ENCODE data around the gene HS3ST5.

DNA sequence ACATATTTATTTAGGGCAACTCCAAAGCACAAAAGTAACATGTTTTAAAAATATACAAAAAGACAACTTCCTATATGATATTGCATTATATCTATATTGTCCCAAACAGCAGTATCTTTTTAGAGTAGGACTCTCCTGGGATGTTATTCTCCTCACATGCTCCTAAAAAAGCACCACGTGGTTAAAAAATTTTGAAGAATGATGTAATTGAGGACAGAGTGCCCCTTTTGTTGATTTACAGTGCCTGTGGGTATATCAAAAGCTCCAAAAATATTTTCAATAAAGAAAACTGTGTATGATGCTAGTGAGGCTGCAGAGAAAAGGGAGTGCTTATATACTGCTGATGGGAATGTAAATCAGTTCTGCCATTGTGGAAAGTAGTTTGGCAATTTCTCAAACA is 241.6 kb downstream of the HS3ST5 start:
- TF ChIP-seq POLR2A (IDR thresholded peaks at IDR 0.05): no peak
- TF ChIP-seq, protein P1, sequence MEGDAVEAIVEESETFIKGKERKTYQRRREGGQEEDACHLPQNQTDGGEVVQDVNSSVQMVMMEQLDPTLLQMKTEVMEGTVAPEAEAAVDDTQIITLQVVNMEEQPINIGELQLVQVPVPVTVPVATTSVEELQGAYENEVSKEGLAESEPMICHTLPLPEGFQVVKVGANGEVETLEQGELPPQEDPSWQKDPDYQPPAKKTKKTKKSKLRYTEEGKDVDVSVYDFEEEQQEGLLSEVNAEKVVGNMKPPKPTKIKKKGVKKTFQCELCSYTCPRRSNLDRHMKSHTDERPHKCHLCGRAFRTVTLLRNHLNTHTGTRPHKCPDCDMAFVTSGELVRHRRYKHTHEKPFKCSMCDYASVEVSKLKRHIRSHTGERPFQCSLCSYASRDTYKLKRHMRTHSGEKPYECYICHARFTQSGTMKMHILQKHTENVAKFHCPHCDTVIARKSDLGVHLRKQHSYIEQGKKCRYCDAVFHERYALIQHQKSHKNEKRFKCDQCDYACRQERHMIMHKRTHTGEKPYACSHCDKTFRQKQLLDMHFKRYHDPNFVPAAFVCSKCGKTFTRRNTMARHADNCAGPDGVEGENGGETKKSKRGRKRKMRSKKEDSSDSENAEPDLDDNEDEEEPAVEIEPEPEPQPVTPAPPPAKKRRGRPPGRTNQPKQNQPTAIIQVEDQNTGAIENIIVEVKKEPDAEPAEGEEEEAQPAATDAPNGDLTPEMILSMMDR (IDR thresholded peaks at IDR 0.05): no peak

Measured in ovary (tissue), 3 donors.